NB4 (cell line): ENCODE results near the gene RNU6-7.
A peak's percentile ranks its signal among the peaks of the same experiment; 100 is the strongest.

Source experiments
- CTCF ChIP-seq: IDR thresholded peaks from one replicate; pipeline ENCODE4 v1.5.1; 2012; ENCODE audit warnings: low read depth, low read length
- MYC ChIP-seq: IDR thresholded peaks from 2 replicates; pipeline ENCODE4 v1.6.1; 2011; ENCODE audit warnings: low read depth, low read length
- POLR2A ChIP-seq: IDR thresholded peaks from 2 replicates; pipeline ENCODE4 v1.6.1; 2011; ENCODE audit warnings: mild to moderate bottlenecking; ENCODE audit not compliant: insufficient read length; ENCODE audit errors: extremely low read depth
- TF ChIP-seq, protein P1 (sequence below): IDR thresholded peaks from 2 replicates; pipeline ENCODE4 v1.6.1; 2011; ENCODE audit warnings: low read depth, low read length

GRCh38 chr14:32202998-32203882 is 1.4 kb downstream of the RNU6-7 start, which contains the start of gene RNU6-8:
- no peak for TF ChIP-seq CTCF
- TF ChIP-seq POLR2A = no peak
- TF ChIP-seq, protein P1, sequence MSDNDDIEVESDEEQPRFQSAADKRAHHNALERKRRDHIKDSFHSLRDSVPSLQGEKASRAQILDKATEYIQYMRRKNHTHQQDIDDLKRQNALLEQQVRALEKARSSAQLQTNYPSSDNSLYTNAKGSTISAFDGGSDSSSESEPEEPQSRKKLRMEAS = no peak
- 0 out of 2 replicates have a peak, but pooled peaks have one; percentile 29 for TF ChIP-seq MYC
